H54 (cell line): Measurements from ENCODE around the gene COL6A3.

Experiments
- DNase-seq: peaks from one replicate; pipeline ENCODE4 v3.0.0; 2011; ENCODE audit warnings: low spot score, mixed read lengths; ENCODE audit not compliant: insufficient read length
- FAIRE-seq: peaks from 3 replicates; lab custom pipeline; 2011; peaks lifted over from hg19 to GRCh38; lab: Jason Lieb, UNC
- POLR2A ChIP-seq: IDR thresholded peaks from 2 replicates; pipeline ENCODE4 v1.6.1; 2011; ENCODE audit warnings: low read depth, mild to moderate bottlenecking, low read length

COL6A3 gene

GRCh38 chr2:237393523-237393922, 20.4 kb downstream of the COL6A3 start:
- DNase-seq: no peak
- no peak for FAIRE-seq
- no peak for TF ChIP-seq POLR2A

DNA sequence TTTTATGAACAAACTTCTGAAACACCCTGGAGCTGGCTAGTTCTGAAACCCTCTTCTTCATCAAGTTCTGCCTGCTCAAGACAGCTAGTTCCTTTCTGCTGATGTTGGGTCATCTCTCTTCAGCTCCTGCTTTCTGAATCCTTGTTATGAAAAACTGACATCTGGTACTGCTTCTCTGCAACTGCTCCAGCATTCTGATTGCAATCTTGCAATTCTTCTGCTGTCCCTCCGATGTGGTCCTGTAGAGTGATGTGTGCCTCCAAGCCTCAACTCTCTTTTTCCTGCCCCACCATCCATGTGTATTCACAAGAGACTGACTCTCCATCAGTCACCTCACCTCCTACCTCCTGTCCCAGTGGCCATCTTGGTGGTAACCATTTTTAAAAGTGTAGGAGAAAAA, 21.8 kb downstream of the COL6A3 start:
- DNase-seq (no peak), FAIRE-seq (no peak)
- TF ChIP-seq POLR2A: no peak

DNA sequence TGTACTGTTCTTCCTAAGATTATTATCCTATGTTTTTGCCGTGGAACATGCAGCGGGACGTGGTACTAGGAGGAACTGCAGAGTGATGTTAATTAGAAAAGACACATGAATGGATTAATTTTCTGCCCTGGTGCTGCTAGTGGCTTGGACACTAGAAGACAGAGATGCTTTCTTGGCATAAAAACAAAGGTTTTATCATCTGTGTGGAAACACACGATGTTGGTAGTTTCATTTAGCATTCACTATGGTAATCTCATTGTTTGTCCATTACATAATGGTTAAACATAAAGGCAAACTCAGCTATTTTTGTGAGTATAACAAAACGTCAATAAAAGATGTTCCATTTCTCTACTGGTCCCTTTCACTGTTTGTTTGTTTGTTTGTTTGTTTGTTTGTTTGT, 22.8 kb downstream of the COL6A3 start:
- FAIRE-seq: no peak
- TF ChIP-seq POLR2A: no peak
- no peak for DNase-seq

DNA sequence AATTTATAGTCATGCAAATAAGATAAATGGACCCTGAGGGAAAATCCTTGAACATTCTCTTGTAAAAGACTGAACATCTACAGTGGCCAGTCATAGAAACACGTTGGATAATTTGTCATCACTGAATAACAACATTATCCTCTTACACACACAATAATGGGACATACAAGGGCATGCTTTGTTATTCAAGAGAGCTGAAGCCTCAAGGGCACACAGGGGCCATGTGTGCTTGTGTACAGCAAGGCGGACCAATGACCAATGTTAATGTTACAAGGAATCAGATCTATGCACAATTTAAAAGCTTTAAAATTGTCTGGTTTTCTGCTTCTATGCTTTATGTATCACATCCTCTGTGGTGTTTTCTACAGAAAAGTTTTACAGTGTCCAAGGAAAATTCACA, 23.7 kb downstream of the COL6A3 start:
- DNase-seq (no peak), FAIRE-seq (no peak)
- TF ChIP-seq POLR2A: no peak

GRCh38 chr2:237389831-237390230, 24.1 kb downstream of the COL6A3 start:
- FAIRE-seq: no peak
- no peak for TF ChIP-seq POLR2A

GRCh38 chr2:237388036-237388435, 25.9 kb downstream of the COL6A3 start:
- no peak for FAIRE-seq

More at GRCh38 chr2:237389831-237390230, 24.1 kb downstream of the COL6A3 start:
- no peak for DNase-seq

GRCh38 chr2:237384672-237385020, 29.3 kb downstream of the COL6A3 start:
- FAIRE-seq (no peak), DNase-seq (no peak)
- TF ChIP-seq POLR2A: no peak

More at GRCh38 chr2:237388036-237388435, 25.9 kb downstream of the COL6A3 start:
- no peak for TF ChIP-seq POLR2A
- DNase-seq: no peak

- FAIRE-seq (no peak), DNase-seq (no peak)
- TF ChIP-seq POLR2A: no peak
Observed at GRCh38 chr2:237383991-237384671, 29.8 kb downstream of the COL6A3 start.

GRCh38 chr2:237380768-237381167, 33.2 kb downstream of the COL6A3 start:
- no peak for DNase-seq
- no peak for TF ChIP-seq POLR2A
- no peak for FAIRE-seq

DNA sequence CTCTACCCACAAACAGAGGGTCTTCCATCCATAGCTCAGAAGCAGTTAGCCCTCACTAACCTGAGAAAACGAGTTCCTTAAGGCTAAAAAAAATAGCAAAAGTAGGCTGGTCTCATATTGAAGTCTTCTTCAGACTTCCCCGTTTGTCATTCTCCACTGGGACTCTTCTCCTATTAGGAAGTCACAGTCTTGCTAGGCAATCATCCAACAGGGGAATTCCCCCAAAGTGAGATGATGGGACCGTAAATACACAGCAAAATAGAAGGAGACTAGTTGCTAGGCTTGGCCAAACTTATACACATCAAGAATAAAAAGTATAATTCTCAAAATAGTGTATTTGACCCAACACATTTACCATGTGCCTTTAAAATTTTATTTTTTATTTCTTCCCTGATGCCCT, 34.3 kb downstream of the COL6A3 start:
- FAIRE-seq (no peak), DNase-seq (no peak)
- no peak for TF ChIP-seq POLR2A

- no peak for FAIRE-seq
- no peak for DNase-seq
- TF ChIP-seq POLR2A: no peak
Observed at GRCh38 chr2:237378650-237379049, 35.3 kb downstream of the COL6A3 start.

DNA sequence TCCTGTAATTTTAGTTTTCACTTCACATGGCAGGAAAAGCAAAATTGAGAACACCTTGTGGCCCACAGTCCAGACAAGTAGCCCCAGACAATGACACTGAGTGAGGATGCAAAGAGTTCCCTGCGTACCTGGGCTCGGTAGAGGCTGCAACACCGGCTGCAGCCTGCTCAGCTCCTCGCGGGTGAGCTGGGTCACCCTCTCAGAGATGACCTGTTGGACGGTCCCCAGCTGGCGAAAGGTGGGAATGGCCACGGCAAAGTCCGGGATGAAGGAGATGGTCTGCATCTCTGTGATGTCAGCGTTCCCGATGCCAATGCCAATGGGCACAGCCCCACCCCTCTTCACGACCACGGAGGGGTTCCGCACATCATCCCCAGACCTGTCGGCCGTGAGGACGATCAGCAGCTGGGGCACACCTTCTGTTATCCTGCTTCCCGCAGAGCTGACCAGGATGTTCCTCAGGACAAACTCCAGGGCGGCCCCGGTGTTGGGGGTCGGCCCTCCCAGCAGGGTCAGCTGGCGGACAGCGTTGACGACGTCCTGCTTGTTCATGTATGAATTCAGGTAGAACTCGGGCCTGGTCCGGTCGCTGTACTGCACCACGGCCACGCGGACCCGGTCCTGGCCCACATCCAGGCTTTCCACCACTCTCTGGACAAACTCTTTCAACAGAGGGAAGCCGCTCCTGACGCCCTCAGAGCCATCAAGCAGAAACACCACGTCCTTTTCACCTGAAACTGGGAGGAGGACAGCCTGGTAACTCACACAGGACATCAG, 39.5 kb downstream of the COL6A3 start:
- DNase-seq (no peak), FAIRE-seq (no peak)
- no peak for TF ChIP-seq POLR2A

GRCh38 chr2:237371856-237372255, 42.1 kb downstream of the COL6A3 start:
- DNase-seq (no peak), FAIRE-seq (no peak)
- TF ChIP-seq POLR2A: no peak

GRCh38 chr2:237365671-237366070, 48.3 kb downstream of the COL6A3 start:
- FAIRE-seq: no peak
- no peak for TF ChIP-seq POLR2A
- no peak for DNase-seq

GRCh38 chr2:237364655-237365054, 49.3 kb downstream of the COL6A3 start:
- FAIRE-seq (no peak), DNase-seq (no peak)
- no peak for TF ChIP-seq POLR2A
